SKM-1 treated with dmso at 0.1 percent for 144 hours (cell line): ENCODE results near the gene DYSF.

Source experiments
- DNase-seq: peaks from one replicate; lab custom pipeline; 2025; ENCODE audit not compliant: unreplicated experiment; lab: John Stamatoyannopoulos, UW

Gene DYSF

DNA sequence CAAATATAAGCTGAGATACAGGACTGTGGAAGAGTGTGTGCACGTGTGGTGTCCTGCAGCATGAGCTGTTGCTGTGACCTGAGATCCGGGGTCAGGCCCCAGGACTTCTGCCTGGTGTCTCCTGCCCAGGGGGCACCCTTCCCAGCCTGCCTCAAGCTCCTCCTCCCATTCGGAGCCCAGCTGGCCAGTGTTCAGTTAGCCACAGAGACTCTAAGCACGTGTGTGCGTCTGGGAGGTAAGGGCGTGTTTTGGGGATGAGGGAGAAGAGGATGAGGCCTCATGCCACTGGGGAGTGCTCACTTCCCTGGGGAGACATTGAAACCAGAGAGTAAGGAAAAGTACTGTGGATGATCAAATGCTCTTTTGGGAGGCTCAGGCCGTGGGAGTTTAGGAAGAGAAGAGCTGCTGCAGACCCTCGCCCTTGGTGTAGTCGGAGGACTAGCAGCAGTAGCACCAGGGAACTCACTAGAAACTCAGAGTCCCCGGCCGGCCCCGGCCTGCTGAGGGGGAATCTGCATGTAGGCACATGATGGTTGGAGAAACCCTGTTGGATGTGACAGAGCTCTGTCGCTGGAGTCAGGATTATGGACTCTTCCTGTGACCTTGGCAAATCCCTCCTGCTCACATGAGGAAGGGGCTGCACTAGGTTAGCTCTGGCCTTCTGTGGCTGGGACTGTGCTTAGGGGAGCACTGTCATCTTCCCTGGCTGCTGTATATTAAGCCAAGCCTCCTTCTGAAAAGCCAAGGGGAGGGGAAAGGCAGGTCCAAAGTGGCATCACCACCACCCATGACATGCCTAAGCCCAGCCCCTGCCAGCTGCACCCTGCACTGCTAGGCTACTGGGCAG, 231.1 kb downstream of the DYSF start:
- no peak for DNase-seq

DNA sequence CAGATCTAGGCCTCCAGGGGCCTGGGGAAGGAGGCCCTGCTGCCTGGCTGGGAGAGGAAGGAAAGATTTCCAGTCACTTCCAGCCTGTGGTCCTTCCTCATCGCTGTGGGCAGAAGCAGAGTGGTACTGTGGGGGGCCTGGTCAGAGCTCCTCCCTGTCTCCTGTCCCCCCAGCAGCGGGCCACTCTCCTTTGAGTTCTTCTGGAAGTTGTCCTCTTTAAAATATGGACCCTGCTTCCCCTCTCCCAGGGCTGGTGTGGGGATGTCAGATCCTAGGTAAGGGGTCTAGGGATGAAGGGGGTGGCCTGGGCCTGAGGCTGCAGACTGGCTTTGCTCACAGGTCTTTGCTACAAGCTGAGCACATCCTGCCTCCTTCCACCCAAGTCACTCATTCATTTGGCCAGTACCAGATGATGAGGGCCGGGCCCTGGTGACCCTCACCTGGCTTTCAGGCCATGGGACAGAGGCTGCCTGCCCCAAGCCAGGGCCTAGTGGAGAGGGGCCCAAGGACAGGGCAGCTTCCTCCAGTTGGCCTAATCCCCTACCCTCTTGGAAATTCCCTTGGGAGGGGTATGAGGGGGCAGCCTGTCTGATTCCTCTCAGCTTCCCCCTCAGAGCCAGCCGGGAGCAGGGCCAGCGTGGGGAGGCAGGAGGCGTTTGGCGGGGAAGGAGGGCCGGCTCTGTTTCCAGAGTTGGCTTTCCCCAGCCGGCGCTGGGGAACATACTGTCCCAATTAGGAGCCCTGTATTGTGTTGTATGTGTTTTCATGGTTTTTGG, 231.9 kb downstream of the DYSF start:
- DNase-seq, result no peak

DNA sequence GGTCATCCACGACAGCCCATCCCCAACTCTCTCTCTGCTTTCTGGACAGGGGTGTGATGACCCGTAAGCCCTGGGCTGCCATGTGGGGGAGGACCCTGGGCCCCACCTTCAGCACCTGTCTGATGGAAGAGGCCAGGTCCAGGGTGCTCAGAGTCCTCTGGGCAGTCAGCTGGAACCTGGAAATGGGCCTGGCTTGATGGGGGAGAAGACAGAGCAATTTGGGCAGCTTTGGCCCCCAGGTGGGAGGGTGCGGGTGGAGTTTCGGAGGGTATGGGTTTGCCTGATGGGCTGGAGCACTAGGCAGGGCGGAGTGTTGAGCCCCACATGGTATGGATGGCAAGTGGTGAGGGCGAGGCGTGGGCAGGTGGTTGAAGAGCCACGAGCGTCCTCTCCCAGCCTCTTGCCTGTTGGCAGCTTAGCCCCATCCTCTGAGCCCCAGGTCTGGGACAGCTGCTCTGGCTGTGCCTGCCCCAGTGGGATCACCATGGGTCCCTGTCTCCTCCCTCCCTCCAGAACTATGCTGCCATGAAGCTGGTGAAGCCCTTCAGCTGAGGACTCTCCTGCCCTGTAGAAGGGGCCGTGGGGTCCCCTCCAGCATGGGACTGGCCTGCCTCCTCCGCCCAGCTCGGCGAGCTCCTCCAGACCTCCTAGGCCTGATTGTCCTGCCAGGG, 232.7 kb downstream of the DYSF start:
- no peak for DNase-seq

DNA sequence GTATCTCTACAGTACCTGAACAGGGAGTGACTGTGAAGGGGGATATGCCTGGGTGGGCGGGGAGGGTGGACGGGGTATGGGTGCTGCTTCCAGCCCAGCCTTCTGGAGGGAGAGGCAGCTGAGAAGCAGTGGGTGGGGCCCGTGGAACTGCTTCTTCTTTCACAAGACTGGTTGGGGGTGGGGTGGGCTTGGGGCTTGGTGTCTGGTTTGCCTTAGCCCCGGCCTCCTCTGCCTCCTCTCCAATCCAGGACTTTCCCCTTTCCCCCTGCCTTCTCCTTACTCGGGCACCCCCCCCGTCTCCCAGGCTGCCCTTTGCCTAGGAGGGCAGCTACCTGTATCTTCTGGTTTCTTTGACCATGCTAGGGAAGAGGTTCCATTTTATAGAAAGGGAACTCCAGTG, 233.4 kb downstream of the DYSF start:
- no peak for DNase-seq

DNA sequence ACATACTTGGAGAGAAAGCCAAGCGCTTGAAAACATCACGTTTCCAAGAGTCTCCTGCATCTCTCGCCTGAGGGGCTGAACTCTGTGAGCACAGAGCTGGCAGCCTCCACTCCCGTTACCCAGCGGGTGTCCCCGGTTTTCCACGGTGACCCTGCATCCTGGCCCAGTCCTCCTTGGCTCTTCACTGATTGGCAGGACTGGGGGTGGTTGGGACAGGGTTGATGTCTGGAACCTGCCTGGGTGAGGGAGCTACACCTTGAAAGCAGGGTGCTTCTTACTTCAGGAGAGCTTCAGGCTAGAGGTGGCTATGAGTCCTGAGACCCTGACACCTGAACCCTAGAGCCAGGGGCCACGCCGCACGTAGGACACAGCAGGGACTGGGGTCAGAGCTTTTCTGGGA, 234.1 kb downstream of the DYSF start:
- no peak for DNase-seq

DNA sequence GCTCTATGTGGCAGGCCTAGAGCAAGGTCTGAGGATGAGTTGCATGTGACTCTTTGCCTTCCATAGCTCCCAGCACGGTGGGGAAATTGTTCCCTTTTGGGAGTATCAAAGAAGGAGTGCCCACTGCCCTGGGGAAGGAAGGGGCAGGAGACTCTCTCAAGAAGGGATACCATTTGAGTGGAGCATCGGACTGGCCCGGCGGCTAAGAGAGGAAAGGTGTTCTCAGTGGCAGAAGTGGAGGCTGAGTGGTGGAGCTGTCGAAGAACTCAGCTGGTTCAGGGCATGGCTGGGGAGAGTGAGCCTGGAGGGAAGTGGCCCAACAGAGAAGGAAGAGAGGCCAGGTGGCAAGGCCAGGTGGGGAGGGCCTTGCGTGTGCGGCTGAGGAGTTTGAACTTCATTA, 235.2 kb downstream of the DYSF start:
- DNase-seq, result no peak

DNA sequence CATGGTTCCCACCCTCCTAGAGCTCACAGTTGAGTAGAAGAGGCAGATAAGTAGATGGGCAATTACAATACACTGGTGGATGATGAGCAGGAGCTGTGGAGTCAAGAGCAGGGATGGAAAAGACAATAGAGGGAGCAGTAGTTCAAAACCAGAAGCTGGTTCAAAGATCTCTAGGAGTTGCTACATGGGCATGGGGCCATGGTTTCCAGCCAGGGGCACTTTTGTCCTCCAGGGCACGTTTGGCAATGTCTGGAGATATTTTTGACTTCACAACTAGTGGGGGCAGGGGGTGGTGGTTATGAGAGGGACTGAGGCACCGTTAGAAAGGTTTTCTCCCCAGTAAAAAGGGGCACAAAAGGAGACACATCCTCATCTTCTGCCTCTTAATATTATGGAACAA, 236.0 kb downstream of the DYSF start:
- DNase-seq, result no peak

DNA sequence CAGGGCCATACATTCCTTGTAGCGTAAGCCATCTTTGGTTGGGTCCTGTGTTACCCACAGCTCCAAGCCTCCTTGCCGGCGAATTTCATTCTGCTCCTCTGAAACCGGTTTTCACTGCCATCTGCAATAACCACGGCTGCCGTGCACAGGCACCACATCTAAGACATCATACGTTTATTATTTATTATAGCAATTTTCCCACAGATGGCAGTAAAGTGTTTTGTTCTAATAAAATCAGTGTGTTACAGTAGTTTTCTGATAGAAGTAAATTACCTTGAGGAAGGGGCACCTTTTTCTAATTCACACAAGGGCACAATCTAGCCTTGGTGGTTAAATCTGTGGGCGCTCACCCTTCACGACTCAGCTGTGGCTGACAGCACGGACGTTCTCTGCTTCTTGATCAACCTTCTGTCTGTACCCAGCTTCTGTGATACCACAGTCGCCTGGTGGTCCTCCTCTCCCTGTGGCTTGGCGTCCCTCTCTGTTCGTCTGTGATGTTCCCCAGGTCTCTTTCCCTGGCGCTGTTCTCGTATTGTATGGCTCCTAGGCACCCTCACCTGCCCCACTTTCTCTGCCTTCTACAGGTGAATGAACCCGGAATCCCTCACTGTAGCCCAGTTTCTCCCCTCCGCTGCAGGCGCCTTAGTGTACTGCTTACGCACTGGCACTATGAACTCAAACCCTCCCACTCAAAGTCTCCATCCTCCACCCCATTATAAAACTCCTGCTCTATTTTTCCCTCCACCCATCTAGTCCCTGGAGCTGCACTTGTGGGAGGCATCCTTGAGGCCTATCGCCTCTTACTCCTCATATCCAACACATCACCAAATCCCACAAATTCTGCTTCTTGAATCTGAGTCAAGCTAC, 236.8 kb downstream of the DYSF start:
- DNase-seq, result no peak

DNA sequence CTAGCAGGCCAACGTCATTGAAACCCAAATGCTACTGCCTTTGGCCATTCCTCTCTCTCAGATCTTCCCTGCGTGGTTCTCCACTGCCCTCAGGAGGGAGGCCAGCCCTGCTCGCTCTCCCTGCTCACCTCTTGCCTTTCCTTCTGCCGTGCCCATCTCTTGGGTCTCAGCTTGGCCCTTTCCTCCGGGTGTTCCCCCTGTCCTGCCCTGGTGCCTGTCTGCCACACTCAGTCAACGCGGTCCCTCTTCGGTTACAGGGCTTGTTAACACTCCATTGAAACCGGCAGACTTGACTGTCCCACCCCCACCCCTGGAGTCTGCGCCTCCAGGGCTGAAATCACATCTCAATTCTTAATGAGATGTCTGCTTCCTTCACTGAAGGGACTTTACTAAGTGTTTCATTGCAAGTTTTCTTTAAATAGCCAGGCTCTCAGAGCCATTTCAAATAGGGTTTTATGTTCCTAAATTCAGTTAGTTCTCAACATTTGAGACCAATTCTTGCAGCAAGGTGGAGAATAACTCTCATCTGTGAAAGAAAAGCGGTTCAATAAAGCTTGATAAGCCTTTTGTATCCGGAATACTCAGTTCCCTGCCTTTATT, 237.6 kb downstream of the DYSF start:
- no peak for DNase-seq

DNA sequence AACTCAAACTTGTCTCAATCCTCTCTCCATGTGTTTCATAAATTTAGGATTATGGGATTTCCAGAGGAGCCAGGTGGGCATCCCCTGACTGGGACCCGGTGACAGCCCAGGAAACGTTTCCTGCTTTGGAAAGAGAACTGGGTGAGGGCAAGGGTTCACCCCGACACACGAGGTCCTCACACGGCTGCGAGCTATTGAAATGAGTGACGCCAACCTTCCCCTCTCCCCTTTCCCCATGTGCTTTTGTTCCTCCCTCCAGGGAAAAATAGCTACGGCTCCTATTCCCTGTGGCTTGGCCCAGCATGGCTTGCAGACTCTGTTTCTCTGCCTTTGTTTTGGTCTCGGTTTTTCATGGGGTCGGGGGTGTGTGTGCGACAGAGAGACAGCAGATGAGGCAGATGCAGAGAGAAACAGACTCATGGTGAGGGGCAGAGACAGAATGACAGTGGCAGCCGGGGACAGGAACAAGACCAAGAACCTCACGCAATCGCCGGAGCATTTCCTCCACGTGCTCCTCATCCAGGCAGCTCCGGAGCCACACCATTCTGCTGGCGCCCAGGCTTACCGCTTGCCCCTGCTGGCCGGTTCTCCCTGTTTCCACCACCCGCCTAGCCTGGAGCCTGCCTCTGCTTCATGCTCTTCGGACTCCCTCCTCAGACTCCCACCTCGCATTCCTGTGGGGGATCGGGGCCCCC, 238.5 kb downstream of the DYSF start:
- DNase-seq, result no peak

DNA sequence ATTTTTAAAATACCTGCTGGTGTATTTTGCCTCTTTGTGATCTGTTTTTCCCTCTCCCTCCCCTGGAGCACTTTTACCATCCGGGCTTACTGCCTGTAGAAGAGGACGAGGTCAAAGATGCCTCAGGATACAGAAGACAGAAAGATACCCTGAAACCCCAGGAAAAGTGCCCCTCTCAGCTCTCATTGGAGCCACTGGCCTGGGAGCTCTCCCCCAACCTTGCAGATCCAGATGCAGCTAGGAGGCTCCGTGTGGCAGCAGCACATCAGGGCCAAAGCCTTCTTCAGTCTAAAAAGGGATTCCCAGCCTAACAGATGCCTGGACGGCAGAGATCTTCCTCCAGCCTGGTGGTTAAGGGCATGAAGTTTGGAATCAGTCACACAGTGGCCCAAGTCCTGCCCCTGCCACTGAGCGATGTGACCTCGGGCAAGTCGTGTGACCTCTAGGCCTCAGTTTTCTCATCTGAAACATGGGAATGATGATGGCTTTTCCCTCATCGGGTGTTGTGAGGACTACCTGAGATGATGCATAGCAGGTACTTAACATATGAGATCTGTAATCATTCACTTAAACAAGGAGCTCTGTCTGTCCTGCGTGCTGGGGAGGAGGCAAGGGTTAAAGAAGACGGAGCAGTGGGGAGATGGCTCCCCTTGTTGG, 239.4 kb downstream of the DYSF start:
- DNase-seq, result no peak

DNA sequence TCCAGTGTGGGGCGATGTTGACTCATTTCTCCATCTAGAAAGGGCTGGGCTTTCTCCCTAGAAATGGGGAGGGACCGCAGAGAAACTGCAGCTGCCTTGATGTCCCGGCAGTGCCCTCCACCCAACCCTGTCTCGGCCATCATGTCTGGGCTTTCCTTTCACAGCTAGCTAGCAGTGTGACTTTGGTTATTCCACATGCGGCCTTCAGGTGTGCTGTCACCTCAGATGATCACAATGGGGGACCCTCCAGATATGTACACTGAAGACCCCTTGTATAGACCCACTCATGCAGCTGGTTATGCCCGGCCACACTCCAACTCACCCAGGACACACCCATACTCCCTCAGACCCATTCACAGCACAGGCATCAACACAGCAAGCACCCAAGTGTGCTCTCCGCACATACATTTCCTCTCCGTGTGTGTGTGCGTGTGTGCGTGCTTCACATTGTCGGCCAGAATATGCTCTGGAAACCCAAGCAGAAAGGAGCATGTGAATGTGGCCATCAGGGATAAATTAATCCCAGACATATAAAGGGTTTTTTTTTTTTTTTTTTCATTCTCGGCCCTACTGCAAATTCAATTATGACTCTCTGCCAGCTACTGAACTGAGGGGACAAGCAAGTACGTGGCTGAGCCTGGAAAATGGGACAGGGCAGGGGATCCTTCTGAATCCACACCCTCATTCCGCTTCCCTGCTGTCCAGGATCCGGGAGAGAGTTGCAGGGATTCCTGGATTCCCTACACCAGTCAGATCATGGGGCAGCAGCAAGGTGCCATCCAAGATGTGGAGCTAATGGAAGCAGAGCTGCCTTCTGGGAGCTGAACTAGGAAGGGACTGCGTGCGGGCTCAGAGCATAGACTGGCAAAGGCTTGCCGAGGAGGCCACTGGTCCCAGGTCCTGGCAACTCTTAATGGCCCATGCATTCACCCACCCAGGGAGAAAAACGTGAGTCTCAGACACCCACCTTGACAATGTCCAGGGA, 240.2 kb downstream of the DYSF start:
- DNase-seq, result no peak

DNA sequence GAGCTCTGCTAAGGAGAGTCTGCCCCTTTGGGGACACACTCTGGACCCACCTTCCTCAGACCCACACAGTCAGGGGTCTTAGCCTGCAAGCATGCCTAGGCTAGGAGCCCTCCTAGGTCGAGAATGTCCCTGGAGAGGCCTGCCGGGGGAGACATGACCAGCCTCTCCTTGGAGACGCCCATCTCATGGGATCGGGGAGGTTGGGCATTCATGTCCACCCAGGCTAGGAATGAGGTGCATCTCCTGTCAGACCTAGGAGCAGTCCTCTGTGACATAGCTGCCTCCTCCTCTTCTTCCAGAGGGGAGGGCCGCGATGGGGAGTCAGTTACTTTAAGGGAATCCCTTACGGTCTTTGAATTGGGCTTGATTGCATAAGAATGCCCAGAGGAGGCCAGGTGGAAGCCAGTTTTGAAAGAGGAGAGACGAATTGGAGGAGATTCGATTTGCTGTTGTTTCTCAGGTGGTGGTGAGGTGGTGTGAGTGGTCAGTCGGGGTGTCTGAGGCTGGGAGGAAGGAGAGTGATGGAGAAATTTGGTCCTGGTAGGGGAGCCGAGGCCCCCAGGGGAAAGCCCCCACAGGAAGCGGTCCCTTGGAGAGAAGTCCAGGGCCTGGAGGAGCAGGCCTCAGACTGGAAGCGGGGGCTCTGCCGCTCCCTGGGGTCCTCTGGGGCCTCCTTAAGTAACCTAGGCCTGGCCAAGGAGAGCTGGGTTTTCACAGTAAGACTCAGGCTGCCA, 241.3 kb downstream of the DYSF start:
- no peak for DNase-seq

DNA sequence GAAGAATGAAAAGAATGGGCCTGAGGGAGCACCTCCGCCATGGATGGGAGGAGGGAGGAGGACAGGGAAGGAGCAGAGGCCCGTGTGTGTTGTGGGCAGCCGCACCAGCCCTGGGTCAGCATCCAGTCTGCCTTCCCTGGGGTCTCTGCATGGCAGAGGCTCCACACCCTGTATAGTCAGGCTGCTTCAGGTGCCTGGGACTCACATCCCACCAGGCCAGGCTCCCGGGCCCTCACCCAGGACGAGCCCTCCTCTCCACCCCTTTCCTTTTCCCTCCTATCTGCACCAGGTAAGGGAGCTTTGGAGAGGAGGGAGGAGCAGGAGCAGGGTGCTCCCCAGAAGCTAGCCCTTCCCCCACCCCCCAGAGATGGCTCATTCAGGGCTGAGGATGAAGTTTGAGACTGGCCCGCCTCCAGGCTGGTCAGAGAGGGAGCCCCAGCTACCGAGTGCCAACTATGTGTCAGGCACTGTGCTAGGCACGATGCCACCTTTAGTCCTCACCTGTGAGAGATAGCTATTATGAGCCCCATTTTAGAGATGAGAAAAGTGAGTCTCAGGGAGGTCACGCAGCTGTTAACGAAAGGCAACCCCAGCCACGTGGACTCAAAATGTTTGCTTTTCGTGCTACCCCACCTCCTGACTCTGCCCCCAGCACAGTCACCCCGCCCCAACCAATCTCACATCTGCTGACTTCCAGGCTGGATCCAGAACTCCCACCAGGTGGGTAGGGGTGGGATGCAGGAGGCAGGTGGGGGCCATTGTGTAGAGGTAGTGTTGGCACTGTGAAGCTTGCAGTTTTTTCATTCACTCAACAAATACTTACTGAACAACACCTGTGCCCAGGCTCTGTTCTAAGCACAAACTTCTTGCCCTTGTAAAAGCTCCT, 242.1 kb downstream of the DYSF start:
- no peak for DNase-seq

DNA sequence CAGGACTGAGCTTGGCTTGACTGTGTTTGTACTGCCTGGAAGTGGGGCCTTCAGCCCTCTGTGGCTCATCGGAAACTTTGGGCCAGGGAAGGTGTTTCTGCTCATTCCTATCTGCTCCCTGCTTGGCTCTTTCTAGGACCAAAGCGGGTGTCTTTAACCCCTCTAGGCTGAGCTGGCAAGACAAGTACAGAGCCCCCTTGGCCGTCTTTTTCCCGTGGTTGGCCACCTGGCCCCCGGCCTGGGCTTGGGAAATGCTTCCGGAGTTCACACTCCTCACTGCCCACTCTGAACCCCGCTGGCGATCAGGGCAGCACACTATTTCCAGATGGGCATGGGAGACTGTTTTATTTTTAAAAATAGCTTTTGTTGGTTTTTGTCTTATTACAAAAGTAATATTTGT, 243.0 kb downstream of the DYSF start:
- DNase-seq, result no peak

DNA sequence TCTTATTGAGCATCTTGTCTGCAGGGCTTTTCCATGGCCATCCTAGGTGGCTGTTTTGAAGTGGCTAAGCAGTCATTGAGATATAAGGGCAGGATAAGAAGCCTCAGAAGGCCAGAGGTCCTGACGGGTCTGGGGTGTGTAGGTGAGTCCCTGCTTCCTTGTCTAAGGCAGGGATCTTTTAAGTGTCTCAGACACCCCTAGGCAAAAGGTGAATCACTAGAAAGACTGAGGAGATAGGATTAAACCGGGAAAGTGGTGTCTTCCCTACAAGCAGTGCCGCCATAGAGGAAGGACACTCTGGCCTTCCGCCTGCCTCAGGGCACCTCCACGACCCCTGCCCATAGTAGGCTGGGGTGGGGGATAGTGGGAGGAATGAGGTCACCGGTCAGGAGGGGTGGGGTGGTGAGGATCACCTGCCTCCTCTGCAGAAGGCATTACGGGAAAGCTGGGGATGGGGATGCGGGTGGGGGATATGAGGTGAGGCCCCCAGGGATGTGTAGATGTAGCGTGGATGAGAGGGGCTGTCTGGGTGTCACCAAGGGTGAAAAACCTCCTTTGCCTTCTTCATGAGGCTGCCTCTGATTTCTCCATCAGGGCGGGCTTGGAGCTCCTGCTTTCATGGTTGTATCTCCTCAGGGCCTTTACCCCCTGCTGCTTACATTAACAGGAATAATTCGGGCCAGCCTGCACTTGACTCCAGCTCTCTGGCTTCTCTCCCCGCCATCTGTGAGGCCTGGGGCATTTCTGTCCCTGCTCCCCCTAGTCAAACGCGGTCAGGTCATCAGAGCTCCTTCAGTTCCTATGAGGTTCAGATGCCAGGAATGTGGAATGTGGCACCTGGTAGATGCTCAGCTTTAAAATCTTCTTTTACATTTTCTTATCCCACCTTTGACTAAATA, 244.0 kb downstream of the DYSF start:
- DNase-seq, result no peak
